ENCODE data around the gene LOXL3.

DNA sequence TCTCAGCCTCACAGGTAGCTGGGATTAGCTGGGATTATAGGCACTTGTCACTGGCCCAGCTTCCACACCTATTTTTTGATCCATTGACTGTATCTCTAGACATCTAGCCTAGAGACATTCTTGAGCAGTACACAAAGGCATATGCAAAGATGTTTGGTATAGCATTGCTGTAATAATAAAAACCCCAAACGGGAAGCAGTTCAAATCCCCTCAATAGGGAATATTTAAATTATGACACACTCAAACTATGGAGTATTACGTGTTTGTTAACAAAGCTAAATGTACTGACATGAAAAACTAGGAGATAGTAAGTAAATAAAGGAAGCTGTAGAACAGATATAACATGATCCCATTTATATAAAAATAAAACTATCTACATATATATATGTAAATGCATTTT is 28.4 kb upstream of the LOXL3 start:
- TF ChIP-seq, protein P1, sequence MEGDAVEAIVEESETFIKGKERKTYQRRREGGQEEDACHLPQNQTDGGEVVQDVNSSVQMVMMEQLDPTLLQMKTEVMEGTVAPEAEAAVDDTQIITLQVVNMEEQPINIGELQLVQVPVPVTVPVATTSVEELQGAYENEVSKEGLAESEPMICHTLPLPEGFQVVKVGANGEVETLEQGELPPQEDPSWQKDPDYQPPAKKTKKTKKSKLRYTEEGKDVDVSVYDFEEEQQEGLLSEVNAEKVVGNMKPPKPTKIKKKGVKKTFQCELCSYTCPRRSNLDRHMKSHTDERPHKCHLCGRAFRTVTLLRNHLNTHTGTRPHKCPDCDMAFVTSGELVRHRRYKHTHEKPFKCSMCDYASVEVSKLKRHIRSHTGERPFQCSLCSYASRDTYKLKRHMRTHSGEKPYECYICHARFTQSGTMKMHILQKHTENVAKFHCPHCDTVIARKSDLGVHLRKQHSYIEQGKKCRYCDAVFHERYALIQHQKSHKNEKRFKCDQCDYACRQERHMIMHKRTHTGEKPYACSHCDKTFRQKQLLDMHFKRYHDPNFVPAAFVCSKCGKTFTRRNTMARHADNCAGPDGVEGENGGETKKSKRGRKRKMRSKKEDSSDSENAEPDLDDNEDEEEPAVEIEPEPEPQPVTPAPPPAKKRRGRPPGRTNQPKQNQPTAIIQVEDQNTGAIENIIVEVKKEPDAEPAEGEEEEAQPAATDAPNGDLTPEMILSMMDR (conservative IDR thresholded peaks at IDR 0.05; ENCODE audit: low read depth, low read length): no peak
- TF ChIP-seq EZH2 (IDR thresholded peaks at IDR 0.05; ENCODE audit: borderline replicate concordance, low read depth, low read length, poor library complexity, severe bottlenecking): no peak
